Activated CD8-positive, alpha-beta T cell treated with anti-CD3 and anti-CD28 coated beads, Interleukin-2, amount 10 ng/mL, durations not matched to agents 7 days and 5 days (primary cell): Measurements from ENCODE around the gene ZNF785. TPM values are rescaled to one million over a fixed set of nuclear protein-coding genes. Genes with fewer than 3 reads are reported as not detected.
A peak's percentile ranks its signal among the peaks of the same experiment; 100 is the strongest.

Experiments
- ATAC-seq: fragments of 150-1000 bp; cut with Tn5 transposase; one replicate; pipeline ENCODE4 v1.10.0; 2021; ENCODE audit warnings: moderate library complexity
- CTCF ChIA-PET: fragments of 350-600 bp; sonication (Branson Sonifier 250); formaldehyde crosslinking; loops from one replicate; lab custom pipeline; 2021; ENCODE audit warnings: antibody characterized with exemption; lab: Charles Lee
- POLR2A ChIA-PET: fragments of 350-600 bp; sonication (Branson Sonifier 250); formaldehyde crosslinking; loops from one replicate; lab custom pipeline; 2021; ENCODE audit warnings: antibody characterized with exemption; lab: Charles Lee
- DNase-seq: peaks from one replicate; pipeline ENCODE4 v3.0.0-alpha.2; 2020
- H3K27ac Mint-ChIP-seq: one replicate; pipeline ENCODE4 v1.8.0; 2021; ENCODE audit warnings: mild to moderate bottlenecking, mixed read lengths
- H3K27me3 Mint-ChIP-seq: one replicate; pipeline ENCODE4 v1.8.0; 2021; ENCODE audit warnings: low read depth, mixed read lengths
- H3K36me3 Mint-ChIP-seq: one replicate; pipeline ENCODE4 v1.8.0; 2021; ENCODE audit warnings: low read depth, mixed read lengths
- H3K4me1 Mint-ChIP-seq: one replicate; pipeline ENCODE4 v1.8.0; 2021; ENCODE audit warnings: low read depth, mixed read lengths
- H3K4me3 Mint-ChIP-seq: one replicate; pipeline ENCODE4 v1.8.0; 2021; ENCODE audit warnings: mild to moderate bottlenecking, mixed read lengths
- H3K9me3 Mint-ChIP-seq: one replicate; pipeline ENCODE4 v1.8.0; 2022; ENCODE audit warnings: mixed read lengths; ENCODE audit not compliant: insufficient read depth
- total RNA-seq, 2 experiments: library from RNA; stranded (reverse); gene quantifications; one replicate each; pipeline ENCODE4 v1.2.3, GENCODE V29; 2021

The ZNF785 gene
- total RNA-seq, 2 experiments from 2014 or later = 11.7 to 13.7 TPM

DNA sequence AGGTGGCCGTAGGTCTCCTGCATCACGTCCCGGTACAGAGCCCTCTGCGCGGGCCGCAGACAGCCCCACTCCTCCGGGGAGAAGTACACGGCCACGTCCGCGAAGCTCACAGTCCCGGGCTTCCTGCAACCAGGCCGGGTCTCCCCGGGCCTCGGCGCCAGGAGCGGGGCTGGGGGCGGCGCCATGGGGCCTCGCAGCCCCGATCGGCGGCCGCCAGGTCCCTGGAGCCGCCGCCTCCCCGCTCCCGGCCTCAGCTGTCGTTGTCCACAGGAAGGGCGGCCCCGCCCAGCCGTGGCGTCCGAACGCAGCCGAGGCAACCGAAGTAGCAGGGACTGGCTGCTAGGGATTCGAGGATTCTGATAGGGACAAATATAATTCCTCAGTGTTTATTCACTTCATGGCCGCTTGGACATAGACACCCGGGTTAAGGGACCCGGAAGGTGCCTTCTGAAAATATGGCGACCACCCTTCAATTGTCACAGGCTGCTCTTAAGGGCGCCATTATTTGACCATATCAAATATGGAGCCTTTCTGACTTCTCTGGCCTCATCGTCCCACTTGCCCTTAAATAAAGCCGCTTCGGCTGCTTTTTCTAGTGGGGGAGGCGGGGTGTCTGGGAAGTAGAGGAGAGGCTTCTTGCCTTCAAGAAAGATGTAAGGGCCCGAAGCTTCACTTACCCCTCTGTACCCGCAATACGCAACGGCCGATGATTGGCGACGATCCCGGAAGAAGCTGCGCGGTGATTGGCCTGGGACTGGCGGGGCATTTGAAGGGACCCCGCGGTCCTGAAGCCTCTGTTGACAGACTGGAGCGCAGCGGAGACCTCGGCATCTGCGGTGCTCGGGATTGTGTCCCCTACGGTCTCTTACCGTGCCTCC lies 13.8 kb downstream of the ZNF785 start, which contains the start of gene ZNF688:
Gene ZNF688, minus strand, starts transcription at position 270 of the 878 bp plus-strand sequence. Its CDS starts 85 bp downstream, at position 185.
- no peaks in the 10 kb centered on the region for H3K9me3 Mint-ChIP-seq
- peak within 1 kb of the TSS; percentile 94 for H3K27ac Mint-ChIP-seq
- DNase-seq (peak; percentile 98), ATAC-seq (peak; percentile 87)
- POLR2A ChIA-PET = interaction anchor here (0.6 to 3.3 kb wide), 23 partner anchors 10 to 388 kb away, joined by 3 to 61 read pairs (median 4); partner anchors contain the start of genes CORO1A, DCTPP1, PRR14 and SEPTIN1
- H3K36me3 Mint-ChIP-seq = peaks cover 14% of the 10 kb centered on the region
- CTCF ChIA-PET = interaction anchor here (0.9 to 3.0 kb wide), 11 partner anchors 13 to 163 kb away, joined by 3 to 30 read pairs (median 11); partner anchors contain the start of genes DCTPP1, FBRS, ZNF747 and ZNF764
- H3K27me3 Mint-ChIP-seq = no peaks in the 10 kb centered on the region
- peaks cover 48% of the 10 kb centered on the region for H3K4me1 Mint-ChIP-seq
- H3K4me3 Mint-ChIP-seq = peak within 1 kb of the TSS; percentile 98

DNA sequence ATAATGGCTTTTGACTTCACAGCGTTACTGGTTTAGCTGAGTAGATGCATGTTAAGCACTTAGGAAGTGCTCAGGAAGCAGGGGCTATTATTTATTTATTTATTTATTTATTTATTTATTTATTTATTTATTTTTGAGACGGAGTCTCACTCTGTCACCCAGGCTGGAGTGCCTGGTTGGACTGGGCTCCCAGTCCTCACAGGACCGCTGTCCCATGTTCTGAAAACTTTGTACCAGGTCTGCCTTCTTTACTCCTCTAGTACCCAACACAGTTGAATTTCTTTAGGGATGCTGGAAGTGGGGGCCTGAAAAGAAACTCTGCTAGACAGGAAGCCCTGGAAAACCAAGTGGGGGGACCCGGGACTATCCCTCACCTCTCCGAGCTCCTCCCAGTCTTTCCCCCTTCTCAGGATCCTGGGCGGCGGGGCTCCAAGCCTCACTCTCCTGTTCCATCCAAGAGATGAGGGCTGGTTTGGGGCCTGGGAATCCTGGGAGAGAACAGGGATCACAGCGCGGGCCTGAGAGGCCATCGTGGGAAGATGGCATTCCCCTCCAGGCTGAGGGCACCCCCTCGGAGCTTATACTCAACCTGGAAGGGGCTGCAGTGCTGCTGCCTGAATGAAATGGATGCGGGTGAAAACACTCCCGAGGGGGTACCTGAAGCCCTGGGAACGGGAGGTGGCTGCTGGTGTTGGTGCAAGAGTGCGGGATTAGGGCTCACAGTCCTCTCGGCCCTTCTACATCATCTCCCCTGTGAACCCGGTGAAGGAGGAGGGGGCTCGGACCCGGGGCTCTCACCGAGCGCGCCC lies 14.7 kb downstream of the ZNF785 start:
- Mint-ChIP-seq H3K27me3 (no peaks in the 10 kb centered on the region), H3K27ac (peak overlapping the region; percentile 91), H3K4me3 (peak overlapping the region; percentile 98), H3K4me1 (peaks cover 51% of the 10 kb centered on the region), H3K9me3 (no peaks in the 10 kb centered on the region), H3K36me3 (peaks cover 14% of the 10 kb centered on the region)
- DNase-seq = no peak
- ChIA-PET POLR2A (interaction anchor here (1.0 to 3.3 kb wide), 8 partner anchors 9 to 127 kb away, joined by 3 to 61 read pairs (median 15); partner anchors contain the start of genes ZNF747, ZNF764 and ZNF785), CTCF (interaction anchor here (2.4 to 3.0 kb wide), 5 partner anchors 13 to 141 kb away, joined by 11 to 30 read pairs (median 22); partner anchors contain the start of genes DCTPP1, ZNF747, ZNF764 and ZNF785)
- no peak for ATAC-seq

DNA sequence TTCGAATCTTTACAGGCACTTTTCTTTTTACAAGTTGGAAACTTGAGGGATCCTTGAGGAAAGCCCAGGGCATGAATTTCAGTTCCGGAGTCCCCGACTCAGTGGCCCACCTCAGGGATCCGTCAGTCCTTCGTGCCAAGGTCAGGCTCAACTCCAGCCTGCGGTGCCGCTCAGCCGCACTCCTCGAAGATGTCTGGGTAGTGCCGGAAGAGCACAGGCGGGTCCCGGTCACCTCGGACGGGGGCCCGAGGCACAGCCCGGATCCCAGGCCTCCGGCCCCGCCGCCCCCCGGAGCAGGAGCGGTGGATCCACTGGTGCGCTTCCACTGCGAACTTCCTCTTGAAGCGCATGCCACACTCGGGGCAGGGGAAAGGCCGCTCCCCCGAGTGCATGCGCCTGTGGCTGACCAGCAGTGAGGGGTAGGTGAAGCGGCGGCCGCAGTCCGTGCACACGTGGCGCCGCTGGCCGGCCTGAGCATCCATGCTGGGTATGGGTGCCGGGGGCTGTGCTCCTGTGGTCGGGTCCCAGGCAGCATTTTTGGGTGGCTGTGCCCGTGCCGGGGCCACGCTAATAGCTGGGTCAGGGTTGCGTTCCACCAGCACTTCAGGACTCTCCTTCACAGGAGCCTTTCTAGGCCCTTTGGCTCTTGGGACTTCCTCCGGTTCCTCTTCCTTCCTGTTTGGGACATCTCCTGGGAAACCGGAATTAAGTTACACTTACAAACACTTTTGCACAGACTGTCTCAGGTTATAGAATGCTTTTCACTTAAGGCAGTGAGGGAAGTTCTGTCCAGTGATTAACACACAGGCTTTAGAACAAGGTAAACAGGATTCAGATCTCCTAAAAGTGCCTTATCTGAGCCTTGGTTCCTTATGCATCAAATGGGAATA lies 15.5 kb downstream of the ZNF785 start:
- Mint-ChIP-seq H3K4me3 (peak overlapping the region; percentile 31), H3K9me3 (no peaks in the 10 kb centered on the region), H3K36me3 (peaks cover 14% of the 10 kb centered on the region), H3K27ac (peak overlapping the region; percentile 39), H3K27me3 (no peaks in the 10 kb centered on the region), H3K4me1 (peaks cover 50% of the 10 kb centered on the region)
- CTCF ChIA-PET = interaction anchor here (2.4 to 3.0 kb wide), 4 partner anchors 15 to 140 kb away, joined by 11 to 30 read pairs (median 20); partner anchors contain the start of genes DCTPP1, ZNF747 and ZNF785
- no peak for DNase-seq
- POLR2A ChIA-PET = interaction anchor here (2.4 to 3.3 kb wide), 4 partner anchors 12 to 35 kb away, joined by 17 to 61 read pairs (median 46); partner anchors contain the start of genes ZNF747, ZNF764 and ZNF785
- ATAC-seq = no peak

DNA sequence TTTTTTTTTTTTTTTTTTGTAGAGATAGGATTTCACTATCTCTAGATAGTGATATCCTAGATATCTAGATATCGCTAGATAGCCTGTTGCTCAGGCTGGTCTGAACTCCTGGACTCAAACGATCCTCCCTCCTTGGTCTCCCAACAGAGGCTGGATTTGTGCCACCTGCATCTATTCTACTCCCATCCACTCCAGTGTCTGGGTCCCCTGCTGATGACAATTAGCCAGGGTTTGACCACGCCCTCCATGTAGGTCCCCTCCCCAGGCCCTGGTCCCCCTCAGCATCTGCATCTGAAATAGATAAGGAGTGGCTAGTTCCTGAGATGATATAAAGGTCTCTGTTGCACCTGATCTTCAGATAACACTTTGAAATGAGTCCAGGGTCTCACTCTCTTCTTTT lies 16.2 kb downstream of the ZNF785 start:
- Mint-ChIP-seq H3K36me3 (peaks cover 11% of the 10 kb centered on the region), H3K9me3 (no peaks in the 10 kb centered on the region), H3K27me3 (no peaks in the 10 kb centered on the region), H3K4me1 (peaks cover 46% of the 10 kb centered on the region), H3K4me3 (no peak overlapping the region), H3K27ac (peak overlapping the region; percentile 67)
- ATAC-seq (no peak), DNase-seq (no peak)
- ChIA-PET POLR2A (interaction anchor here (3.9 kb wide), 1 partner anchor 34 kb away, joined by 27 read pairs; the partner anchor contains the start of gene ZNF747), CTCF (interaction anchor here (1.0 to 2.8 kb wide), 4 partner anchors 11 to 160 kb away, joined by 3 to 9 read pairs (median 6); partner anchors contain the start of genes DCTPP1 and ZNF764)

DNA sequence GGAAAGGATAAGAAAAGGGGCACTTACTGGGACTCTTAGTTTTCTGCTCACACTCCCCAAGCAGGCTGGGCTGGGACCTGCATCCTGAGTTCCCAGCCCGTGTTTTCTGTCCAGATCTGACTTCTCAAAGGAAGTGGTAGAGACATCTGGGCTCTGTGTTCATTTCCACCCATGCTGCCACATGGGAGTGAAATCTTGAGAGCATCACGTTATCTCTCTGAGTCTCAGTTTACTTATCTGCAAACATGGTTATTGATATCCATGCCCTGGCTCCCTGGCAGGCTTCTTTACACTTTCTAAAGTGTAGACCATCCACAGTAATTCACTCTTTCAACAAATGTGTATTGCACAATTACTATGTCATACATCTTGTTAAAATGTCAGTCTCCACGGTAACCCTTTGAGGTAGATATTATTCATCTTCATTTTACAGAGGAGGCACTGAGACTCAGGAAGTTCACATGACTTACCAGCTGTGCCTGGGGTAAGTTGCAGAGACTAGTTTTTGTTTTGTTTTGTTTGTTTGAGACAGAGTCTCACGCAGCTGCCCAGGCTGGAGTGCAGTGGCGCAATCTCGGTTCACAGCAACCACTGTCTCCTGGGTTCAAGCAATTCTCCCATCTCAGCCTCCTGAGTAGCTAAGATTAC lies 17.4 kb downstream of the ZNF785 start:
- peak overlapping the region; percentile 62 for H3K4me3 Mint-ChIP-seq
- no peaks in the 10 kb centered on the region for H3K27me3 Mint-ChIP-seq
- H3K4me1 Mint-ChIP-seq = peaks cover 40% of the 10 kb centered on the region
- ChIA-PET POLR2A (interaction anchor here (3.8 to 3.9 kb wide), 2 partner anchors 10 to 33 kb away, joined by 27 to 29 read pairs; partner anchors contain the start of genes ZNF747 and ZNF764), CTCF (interaction anchor here (0.6 to 2.8 kb wide), 9 partner anchors 10 to 159 kb away, joined by 3 to 9 read pairs (median 5); partner anchors contain the start of genes DCTPP1, ZNF764 and ZNF785)
- H3K36me3 Mint-ChIP-seq = peaks cover 7% of the 10 kb centered on the region
- H3K27ac Mint-ChIP-seq = peak overlapping the region; percentile 94
- DNase-seq = peak; percentile 70
- peak; percentile 29 for ATAC-seq
- no peaks in the 10 kb centered on the region for H3K9me3 Mint-ChIP-seq

DNA sequence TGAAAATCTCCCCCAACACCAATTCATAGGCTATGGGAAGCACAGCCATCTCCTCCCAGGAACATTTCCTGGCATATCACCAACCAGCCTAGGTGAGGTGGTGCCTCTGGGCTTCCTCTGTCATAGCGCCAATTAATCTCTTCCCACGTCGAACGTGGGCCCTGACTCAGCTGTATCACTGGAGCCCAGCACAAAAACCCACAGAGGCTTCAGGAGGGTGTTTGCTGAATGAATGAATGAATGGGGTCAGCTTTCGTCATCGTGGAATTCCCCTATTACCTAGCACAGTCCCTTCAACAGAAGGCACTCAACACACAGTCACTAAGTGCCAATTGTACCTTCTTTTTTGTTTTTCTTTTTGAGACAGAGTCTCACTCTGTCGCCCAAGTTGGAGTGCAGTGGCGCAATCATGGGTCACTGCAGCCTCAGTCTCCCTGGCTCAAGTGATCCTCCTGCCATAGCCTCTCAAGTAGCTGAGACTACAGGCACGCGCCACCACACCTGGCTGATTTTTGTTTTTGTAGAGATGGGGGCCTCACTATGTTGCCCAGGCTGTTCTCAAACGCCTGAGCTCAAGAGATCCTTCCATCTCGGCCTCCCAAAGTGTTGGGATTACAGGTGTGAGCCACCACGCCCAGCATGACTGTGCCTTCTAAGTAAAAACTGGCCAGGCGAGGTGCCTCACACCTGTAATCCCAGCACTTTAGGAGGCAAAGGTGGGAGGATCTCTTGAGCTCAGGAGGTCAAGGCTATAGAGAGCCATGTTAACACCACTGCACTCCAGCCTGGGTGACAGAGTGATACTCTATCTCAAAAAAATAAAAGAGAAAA lies 18.1 kb downstream of the ZNF785 start:
- Mint-ChIP-seq H3K27ac (peak overlapping the region; percentile 94), H3K4me1 (peaks cover 38% of the 10 kb centered on the region), H3K9me3 (no peaks in the 10 kb centered on the region), H3K27me3 (no peaks in the 10 kb centered on the region), H3K4me3 (no peak overlapping the region), H3K36me3 (peaks cover 5% of the 10 kb centered on the region)
- ChIA-PET POLR2A (interaction anchor here (1.2 to 3.9 kb wide), 3 partner anchors 10 to 91 kb away, joined by 4 to 29 read pairs (median 27); partner anchors contain the start of genes ZNF747 and ZNF764), CTCF (interaction anchor here (0.6 to 2.8 kb wide), 6 partner anchors 9 to 149 kb away, joined by 3 to 9 read pairs (median 6); partner anchors contain the start of genes ZNF764 and ZNF785)
- ATAC-seq (no peak), DNase-seq (no peak)

DNA sequence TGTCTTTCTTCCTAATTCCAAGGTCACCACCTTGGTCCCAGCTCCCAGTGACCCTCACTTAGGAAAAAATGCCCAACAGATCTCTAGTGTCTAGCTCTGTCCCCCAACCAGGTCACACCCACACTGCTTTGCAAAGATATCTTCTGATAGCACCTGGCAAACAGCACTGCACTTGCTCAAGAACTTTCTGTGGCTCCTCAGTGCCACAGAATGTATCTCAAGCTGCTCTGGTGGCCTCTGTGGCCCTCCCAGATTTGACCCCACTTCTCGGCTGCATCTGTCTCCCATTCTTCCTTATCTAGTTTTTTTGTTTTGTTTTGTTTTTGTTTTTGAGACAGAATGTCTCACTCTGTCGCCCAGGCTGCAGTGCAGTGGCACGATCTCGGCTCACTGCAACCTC lies 19.0 kb downstream of the ZNF785 start:
- ATAC-seq (no peak), DNase-seq (no peak)
- H3K4me1 Mint-ChIP-seq = peaks cover 36% of the 10 kb centered on the region
- no peaks in the 10 kb centered on the region for H3K27me3 Mint-ChIP-seq
- H3K9me3 Mint-ChIP-seq = no peaks in the 10 kb centered on the region
- no peak overlapping the region for H3K4me3 Mint-ChIP-seq
- POLR2A ChIA-PET = interaction anchor here (1.2 to 3.9 kb wide), 3 partner anchors 9 to 92 kb away, joined by 4 to 29 read pairs (median 27); partner anchors contain the start of genes ZNF747 and ZNF764
- CTCF ChIA-PET = interaction anchor here (0.8 to 2.8 kb wide), 6 partner anchors 8 to 49 kb away, joined by 3 to 9 read pairs (median 8); partner anchors contain the start of genes ZNF747 and ZNF764
- H3K27ac Mint-ChIP-seq = peak overlapping the region; percentile 18
- H3K36me3 Mint-ChIP-seq = peaks cover 2% of the 10 kb centered on the region

DNA sequence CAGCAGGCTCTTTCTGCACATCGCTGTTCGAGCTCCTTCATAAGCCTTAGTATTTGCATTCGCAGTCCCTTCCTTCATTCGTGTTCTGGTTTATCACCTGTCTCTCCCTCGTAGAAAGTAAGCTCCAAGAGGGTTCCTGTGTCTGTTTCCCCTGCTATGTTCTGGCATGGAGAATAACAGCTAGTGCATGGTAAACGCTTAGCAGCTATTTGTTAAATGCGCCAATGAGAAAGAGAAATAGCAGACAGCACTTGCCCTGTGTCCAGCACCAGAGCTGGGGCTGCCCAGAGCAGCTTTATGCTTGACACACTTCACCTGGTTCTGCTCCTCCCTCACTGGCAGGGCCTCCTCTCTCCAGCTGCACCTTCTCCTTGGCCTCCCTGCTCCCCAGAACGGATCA lies 19.5 kb downstream of the ZNF785 start:
- peaks cover 2% of the 10 kb centered on the region for H3K36me3 Mint-ChIP-seq
- CTCF ChIA-PET = interaction anchor here (0.8 to 1.7 kb wide), 7 partner anchors 9 to 136 kb away, joined by 3 to 8 read pairs (median 4); partner anchors contain the start of genes DCTPP1, ZNF747 and ZNF764
- peaks cover 3% of the 10 kb centered on the region for H3K27me3 Mint-ChIP-seq
- peaks cover 38% of the 10 kb centered on the region for H3K4me1 Mint-ChIP-seq
- DNase-seq (no peak), ATAC-seq (no peak)
- POLR2A ChIA-PET = interaction anchor here (1.1 to 3.9 kb wide), 4 partner anchors 8 to 93 kb away, joined by 3 to 29 read pairs (median 16); partner anchors contain the start of genes ZNF747 and ZNF764
- H3K27ac Mint-ChIP-seq = peak overlapping the region; percentile 18
- no peaks in the 10 kb centered on the region for H3K9me3 Mint-ChIP-seq
- no peak overlapping the region for H3K4me3 Mint-ChIP-seq
